ENCODE measurements around the gene CHST14. TPM values are rescaled to one million over a fixed set of nuclear protein-coding genes. Genes with fewer than 3 reads are reported as not detected.

The CHST14 gene
- total RNA-seq, 2 experiments from 2014 or later: 11.2 to 11.7 TPM

DNA sequence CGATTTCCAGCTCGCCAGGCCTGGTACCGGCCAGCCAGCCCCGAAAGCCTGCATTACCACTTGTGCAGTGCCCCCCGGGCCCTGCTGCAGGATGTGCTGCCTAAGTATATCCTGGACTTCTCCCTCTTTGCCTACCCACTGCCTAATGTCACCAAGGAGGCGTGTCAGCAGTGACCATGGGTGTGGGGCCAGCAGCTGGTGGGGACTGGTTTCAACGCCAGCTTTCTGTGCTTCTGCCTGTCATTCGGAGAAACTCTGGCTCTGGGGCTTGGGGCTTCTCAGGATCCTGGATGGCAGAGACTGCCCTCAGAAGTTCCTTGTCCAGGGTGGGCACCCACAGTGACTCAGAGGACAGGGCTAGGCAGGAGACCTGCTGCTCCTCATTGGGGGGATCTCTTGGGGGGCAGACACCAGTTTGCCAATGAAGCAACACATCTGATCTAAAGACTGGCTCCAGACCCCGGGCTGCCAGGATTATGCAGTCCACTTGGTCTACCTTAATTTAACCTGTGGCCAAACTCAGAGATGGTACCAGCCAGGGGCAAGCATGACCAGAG is 1.5 kb downstream of the CHST14 start:
- POLR2A ChIA-PET: no interaction called here
- CTCF ChIA-PET: interaction anchor here (0.6 to 1.5 kb wide), 4 partner anchors 17 to 755 kb away, joined by 3 to 4 read pairs (median 3); no protein-coding TSS in a partner anchor

DNA sequence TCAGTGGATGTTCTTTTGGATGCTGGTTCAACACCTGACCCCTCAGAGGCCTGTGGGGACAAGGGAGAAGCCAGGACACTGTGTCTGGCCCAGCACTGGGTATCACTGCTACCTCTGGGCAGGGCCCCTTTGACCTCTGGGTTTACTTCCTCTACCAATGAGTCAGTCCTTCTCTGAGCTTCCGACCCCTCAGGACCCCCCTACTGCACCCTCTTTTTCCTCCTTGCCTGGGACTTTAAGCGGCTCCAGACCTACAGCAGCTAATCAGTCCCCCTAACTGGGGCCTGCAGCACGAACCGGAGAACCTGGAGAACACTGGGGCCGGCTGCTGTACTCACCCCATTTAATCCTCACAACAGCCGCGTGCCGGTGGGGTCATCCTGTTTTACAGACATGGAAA is 3.8 kb downstream of the CHST14 start:
- ChIA-PET CTCF (no interaction called here), POLR2A (no interaction called here)

DNA sequence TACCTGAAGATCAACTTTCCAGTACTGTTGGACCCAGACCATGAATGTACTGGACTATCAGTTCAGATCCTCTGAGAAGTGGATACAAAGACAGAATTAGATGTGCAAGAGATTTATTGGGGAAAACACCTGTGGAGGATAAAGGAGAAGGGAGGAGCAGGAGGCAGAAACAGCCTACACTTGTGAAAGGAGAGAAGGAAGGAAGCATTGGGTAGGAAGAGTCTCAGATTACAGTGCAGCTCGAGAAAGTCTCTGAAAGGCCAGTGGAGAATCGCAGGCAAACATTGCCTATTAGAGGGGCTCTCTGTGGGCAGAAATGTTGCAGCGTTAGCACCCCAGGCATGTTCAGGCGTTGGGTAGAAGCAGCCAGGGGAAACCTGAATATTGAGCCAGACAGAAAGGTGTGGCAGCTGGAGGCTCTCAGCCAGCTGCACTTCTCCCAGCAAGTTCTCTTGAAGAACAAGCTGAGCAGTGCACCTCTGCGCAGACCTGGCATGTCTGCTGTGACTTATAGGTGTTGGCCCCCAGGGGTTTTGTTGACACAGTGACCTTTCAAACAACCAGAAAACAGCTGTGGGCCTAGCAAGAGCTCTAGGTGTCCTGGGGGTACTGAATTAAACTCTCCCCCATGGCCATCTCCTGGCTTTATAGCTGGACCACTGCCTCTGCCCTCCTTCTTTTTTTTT is 7.0 kb downstream of the CHST14 start:
- CTCF ChIA-PET: interaction anchor here (0.6 to 1.0 kb wide), 3 partner anchors 15 to 148 kb away, joined by 3 to 5 read pairs (median 3); no protein-coding TSS in a partner anchor
- POLR2A ChIA-PET: interaction anchor here (0.6 kb wide), 1 partner anchor 130 kb away, joined by 6 read pairs; no protein-coding TSS in a partner anchor

DNA sequence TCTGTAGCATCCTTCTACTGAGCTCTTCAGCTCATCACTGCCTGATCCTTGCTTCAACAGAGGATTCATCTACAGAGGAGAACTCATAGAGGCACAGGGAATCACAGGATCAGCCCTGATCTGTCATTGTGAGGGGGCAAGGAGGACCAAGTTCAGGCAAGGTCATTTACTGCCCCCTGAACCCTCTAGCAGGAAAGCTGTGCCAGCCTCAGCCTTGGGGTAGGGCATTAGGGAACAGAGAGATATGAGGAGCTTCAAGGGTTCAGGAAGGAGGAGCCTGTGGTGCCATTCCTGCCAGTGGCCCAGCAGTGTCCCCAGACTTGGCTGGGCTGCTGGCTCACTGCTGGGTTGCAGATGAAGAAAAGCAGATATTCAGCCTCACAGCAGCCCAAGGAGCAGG is 8.2 kb downstream of the CHST14 start:
- ChIA-PET POLR2A (no interaction called here), CTCF (no interaction called here)

DNA sequence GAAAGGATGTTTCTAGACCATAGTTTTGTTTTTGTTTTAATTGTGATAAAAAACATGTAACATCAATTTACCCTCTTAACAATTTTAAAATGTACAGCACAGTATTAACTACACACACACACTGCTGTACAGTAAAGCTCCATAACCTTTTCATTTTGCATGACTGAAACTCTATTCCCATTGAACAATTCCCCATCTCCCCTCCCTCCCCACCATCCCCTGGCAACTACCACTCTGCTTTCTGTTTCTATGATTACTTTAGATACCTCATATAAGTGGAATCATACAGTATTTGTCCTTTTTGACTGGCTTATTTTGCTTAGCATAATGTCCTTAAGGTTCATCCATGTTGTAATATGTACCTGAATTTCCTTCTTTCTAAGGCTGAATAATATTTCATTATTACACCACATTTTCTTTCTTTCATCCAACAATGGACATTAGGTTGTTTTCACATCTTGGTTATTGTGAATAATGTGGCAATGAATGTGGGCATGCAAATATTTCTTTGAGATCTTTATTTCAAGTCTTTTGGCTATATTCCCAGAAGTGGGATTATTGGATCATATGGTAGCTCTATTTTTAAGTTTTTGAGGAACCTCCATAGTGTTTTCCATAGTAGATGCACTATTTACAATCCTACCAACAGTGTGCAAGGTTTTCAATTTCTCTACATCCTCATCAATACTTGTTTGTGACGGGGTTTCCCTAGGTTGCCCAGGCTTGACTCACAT is 10.7 kb downstream of the CHST14 start:
- CTCF ChIA-PET: no interaction called here

DNA sequence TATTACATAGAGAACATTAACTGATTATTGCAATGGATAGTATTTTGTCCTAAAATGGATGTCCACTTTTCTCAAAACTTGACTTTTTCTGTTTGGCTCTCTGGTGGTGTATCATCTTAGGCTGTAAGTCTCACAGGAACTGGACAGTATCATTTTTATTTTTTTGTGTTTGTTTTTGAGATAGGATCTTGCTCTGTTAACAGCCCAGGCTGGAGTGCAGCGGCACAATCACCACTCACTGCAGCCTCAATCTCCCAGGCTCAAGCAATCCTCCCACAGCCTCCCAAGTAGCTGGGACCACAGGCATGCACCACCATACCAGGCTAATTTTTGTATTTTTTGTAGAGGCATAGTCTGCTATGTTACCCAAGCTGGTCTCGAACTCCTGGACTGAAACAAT is 13.1 kb downstream of the CHST14 start:
- POLR2A ChIA-PET: no interaction called here
- CTCF ChIA-PET: interaction anchor here (0.7 kb wide), 1 partner anchor 850 kb away, joined by 4 read pairs; no protein-coding TSS in a partner anchor

More for the DNA sequence above, 10.7 kb downstream of the CHST14 start:
- POLR2A ChIA-PET: no interaction called here

DNA sequence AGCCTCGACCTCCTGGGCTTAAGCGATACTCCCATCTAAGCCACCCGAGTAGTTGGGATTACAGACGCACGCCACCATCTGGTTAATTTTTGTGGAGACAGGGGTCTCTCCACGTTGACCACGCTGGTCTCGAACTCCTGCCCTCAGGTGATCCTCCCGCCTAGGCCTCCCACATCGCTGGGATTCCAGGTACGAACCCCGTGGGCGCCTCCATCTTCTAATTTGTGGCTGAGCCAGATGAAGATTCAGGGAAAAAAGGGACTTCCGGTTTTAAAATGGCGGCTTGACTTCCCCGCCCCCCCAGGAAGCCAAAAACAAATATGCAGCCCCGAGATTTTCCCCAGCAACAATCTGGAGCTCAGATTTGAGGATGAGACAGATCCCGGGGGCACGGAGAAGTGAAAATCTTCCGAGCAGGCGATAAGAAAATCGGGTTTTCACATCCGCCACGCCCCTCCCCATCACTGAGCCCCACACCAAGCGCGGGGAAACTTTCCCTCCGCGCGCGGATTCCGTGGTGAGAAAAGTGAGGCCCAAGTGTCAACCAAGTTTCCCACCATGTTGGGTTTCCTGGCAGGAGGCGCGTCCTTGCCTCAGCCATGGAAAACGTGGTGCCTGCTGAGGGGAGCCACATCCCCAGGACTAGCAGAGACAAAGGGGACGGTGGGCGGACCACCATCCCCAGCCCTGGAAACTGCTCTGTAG is 15.4 kb downstream of the CHST14 start:
- POLR2A ChIA-PET: interaction anchor here (0.9 kb wide), 1 partner anchor 19 kb away, joined by 3 read pairs; no protein-coding TSS in a partner anchor

DNA sequence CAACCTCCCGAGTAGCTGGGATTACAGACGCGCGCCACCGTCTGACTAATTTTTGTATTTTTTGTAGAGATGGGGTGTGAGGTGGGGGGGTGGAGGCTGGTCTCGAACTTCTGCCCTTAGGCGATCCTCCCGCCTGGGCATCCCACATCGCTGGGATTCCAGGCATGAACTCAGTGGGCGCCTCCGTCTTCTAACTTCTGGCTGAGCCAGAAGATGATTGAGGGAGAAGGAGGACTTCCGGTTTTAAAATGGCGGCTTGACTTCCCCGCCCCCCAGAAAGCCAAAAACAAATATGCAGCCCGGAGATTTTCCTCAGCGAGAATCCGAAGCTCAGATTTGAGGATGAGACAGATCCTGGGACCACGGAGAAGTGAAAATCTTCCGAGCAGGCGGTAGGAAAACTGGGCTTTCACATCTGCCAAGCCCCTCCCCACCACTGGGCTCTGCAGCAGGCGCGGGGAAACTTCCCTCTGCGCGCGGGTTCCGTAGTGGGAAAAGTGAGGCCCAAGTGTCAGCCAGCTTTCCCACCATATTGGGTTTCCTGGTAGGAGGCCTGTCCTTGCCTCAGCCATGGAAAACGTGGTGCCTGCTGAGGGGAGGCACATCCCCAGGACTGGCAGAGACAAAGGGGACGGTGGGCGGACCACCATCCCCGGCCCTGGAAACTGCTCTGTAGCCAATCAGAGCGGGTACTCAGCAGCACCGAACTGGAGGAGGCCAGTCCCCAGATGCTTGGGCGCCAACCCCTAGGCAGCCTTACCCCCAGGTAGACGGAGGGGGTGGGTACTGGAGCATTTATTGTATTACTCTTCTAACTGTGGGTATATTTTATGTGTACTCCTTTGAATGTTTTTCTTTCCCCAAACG is 17.3 kb downstream of the CHST14 start:
- ChIA-PET CTCF (interaction anchor here (0.6 kb wide), 1 partner anchor 213 kb away, joined by 3 read pairs; no protein-coding TSS in a partner anchor), POLR2A (no interaction called here)

More for the DNA sequence above, 15.4 kb downstream of the CHST14 start:
- CTCF ChIA-PET: no interaction called here

- POLR2A ChIA-PET: no interaction called here
- CTCF ChIA-PET: no interaction called here
Measured at GRCh38 chr15:40489274-40490175, 18.7 kb downstream of the CHST14 start.

DNA sequence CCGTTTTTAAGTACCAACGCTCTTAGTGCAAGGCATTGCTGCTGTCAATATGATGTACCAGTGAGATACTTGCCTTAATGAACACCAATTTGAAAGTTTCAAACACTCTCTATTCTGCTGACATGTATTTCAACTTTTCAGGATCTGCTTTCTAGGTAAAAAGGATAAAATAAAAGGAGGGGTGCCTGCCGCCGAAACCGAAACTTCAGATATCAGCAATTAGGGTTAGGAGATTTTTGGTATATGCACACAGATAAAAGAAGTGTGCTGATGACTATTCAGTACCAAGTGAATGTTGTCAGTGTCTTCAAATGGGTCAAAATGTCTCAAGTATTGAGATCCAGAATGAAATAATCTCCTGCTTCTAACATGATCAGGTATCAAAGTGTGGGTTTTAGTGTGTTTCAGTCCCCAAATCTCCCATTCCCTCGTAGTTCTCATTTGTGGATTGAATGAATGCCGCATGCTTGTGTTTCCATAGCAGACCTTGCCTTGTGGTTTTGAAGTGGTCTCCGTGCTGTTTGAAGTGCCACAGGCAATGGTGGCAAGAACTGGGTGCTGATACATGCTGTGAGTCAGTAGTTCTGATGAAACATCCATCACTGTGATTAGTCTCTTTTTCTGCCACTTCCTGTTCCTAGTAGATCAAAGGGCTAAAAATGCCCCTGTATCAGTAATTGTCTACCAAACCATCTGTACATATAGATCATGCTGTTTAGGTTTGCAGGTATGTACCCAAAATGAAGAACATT is 22.5 kb downstream of the CHST14 start:
- POLR2A ChIA-PET: no interaction called here
- CTCF ChIA-PET: interaction anchor here (1.0 to 1.5 kb wide), 3 partner anchors 12 to 38 kb away, joined by 3 to 4 read pairs (median 4); no protein-coding TSS in a partner anchor

- POLR2A ChIA-PET: no interaction called here
Measured at GRCh38 chr15:40495516-40495915, 24.7 kb downstream of the CHST14 start.

GRCh38 chr15:40498418-40498817 is 27.6 kb downstream of the CHST14 start:
- POLR2A ChIA-PET: no interaction called here
- CTCF ChIA-PET: interaction anchor here (1.5 kb wide), 1 partner anchor 12 kb away, joined by 4 read pairs; no protein-coding TSS in a partner anchor

More at GRCh38 chr15:40495516-40495915, 24.7 kb downstream of the CHST14 start:
- CTCF ChIA-PET: no interaction called here

- ChIA-PET POLR2A (no interaction called here), CTCF (no interaction called here)
Measured at GRCh38 chr15:40498891-40499290, 28.1 kb downstream of the CHST14 start.

GRCh38 chr15:40499931-40500330 is 29.1 kb downstream of the CHST14 start:
- ChIA-PET CTCF (no interaction called here), POLR2A (no interaction called here)

- CTCF ChIA-PET: interaction anchor here (0.8 kb wide), 1 partner anchor 50 kb away, joined by 3 read pairs; no protein-coding TSS in a partner anchor
- POLR2A ChIA-PET: no interaction called here
Measured at GRCh38 chr15:40500568-40501330, 30.0 kb downstream of the CHST14 start.

DNA sequence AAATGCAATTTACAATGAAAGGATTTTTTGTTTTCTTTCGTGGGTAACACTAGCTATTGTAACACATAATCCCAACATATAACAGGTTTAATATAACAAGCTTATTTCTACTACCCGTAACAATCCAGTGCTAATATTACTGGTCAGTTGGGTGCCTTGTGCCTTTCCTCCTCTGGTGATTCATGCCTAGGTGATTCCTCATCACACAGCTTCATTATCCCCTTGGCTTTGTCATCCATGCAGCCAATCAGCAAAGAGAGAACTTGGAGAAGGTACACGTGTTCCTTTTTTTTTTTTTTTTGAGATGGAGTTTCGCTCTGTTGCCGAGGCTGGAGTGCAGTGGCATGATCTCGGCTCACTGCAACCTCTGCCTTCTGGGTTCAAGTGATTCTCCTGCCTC is 30.7 kb downstream of the CHST14 start:
- CTCF ChIA-PET: interaction anchor here (0.6 to 0.8 kb wide), 2 partner anchors 51 to 117 kb away, joined by 3 read pairs; no protein-coding TSS in a partner anchor

More for the DNA sequence above, 30.7 kb downstream of the CHST14 start:
- POLR2A ChIA-PET: no interaction called here
